Measurements from ENCODE around the gene U2SURP. TPM values are rescaled to one million over a fixed set of nuclear protein-coding genes. Genes with fewer than 3 reads are reported as not detected.

U2SURP gene
- total RNA-seq, 2 experiments from 2014 or later, result 123 to 124 TPM

DNA sequence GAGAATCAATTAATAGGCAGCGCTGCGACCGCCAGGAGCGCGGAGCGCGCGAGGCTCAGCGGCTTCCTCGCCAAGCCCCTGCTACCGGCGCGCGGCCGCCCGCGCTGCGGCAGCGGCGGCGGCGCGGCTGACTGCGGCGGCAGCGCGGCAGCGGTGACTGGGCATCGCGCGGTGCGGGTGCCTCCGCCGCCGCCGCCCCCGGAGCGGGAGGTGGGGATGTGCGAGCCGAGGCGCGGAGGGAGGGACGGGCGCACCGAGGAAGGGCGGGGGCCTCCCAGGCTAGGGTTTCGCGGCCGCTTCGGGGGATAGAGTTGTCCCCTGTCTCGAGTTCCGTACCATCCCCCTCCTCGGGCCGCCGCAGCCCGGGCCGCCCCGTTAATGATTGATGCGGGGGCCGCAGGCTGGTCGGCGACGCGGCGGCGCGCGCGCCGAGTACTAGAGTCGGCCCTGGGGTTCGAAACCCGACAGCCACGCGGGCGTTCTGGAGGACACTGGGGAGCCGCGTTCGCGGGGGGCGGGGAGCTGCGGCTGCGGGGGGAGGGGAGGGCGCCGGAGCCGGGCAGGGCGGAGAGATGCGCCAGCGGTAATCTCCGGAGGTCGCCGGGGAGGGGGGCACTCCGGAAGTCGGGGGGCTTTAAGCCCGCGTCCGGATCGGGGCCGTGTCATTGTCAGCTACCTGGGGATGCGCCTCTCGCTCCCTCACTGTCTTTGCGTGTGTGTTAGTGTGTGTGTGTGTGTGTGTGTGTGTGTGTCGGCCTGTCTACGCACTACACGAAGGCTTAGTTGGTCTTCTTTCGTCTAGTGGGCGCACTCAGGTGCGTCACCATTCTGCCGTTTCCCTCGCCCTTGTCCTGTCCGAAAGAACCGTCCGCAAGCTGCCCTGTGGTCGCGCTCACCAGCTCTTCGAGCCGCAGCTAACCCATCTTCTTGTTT, 37.6 kb upstream of the U2SURP start, which contains the start of gene PAQR9:
Gene PAQR9, minus strand, starts transcription at position 159 of the 933 bp plus-strand sequence. CDS start 338 bp downstream, outside the sequence.
- peaks cover 2% of the 10 kb centered on the region for H3K36me3 Mint-ChIP-seq (ENCODE audit: low read depth)
- H3K9me3 Mint-ChIP-seq (ENCODE audit: insufficient read depth), result no peaks in the 10 kb centered on the region
- peak within 1 kb of the TSS; percentile 6 for H3K27ac Mint-ChIP-seq
- peaks cover 65% of the 10 kb centered on the region for H3K27me3 Mint-ChIP-seq (ENCODE audit: low read depth)
- H3K4me1 Mint-ChIP-seq (ENCODE audit: low read depth), result peaks cover 7% of the 10 kb centered on the region
- CTCF ChIA-PET, result no interaction called here
- DNase-seq, result no peak
- POLR2A ChIA-PET, result interaction anchor here (0.6 kb wide), 1 partner anchor 1709 kb away, joined by 3 read pairs; no protein-coding TSS in a partner anchor
- peak within 1 kb of the TSS; percentile 67 for H3K4me3 Mint-ChIP-seq
- ATAC-seq, result peak; percentile 69

DNA sequence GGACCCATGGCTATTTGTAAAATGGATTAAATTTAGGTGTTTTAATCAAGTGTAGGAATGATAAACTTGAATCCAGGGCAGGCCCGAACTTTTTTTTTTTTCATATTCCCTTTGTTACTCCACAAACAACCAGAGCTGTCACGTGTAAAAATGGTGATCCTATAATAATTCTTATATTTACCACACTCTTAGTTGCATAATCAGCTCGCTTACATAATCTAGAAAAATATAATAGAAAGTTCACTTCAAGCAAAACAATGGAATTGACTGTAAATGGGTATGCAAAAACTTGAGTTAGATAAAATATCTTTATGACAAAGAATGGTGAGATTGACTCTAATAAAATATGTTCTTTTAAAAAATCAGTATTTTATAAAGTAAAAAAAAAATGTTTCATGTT, 35.8 kb upstream of the U2SURP start:
- H3K4me1 Mint-ChIP-seq (ENCODE audit: low read depth), result peaks cover 7% of the 10 kb centered on the region
- ChIA-PET POLR2A (no interaction called here), CTCF (interaction anchor here (1.4 kb wide), 1 partner anchor 22 kb away, joined by 3 read pairs; no protein-coding TSS in a partner anchor)
- no peak overlapping the region for H3K4me3 Mint-ChIP-seq
- peaks cover 57% of the 10 kb centered on the region for H3K27me3 Mint-ChIP-seq (ENCODE audit: low read depth)
- ATAC-seq, result no peak
- no peaks in the 10 kb centered on the region for H3K9me3 Mint-ChIP-seq (ENCODE audit: insufficient read depth)
- no peak for DNase-seq
- H3K27ac Mint-ChIP-seq, result no peak overlapping the region
- H3K36me3 Mint-ChIP-seq (ENCODE audit: low read depth), result peaks cover 2% of the 10 kb centered on the region

DNA sequence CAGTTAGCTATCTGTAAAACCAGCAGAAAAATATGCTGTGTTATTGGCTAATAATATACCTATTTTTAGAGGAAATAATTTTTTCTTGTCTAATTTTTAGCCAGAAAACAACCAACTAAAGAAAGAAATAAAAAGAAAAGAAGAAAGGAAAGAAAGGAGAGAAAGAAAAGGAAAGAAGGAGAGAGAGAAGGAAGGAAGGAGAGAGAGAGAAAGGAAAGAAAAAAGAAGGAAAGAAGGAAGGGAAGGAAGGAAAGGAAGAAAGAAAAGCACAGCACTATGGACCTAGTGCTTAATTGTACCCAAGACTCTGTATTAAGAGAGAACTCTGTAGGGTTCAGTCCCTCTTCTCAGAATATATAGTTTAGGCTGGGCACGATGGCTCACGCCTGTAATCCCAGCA, 34.6 kb upstream of the U2SURP start:
- Mint-ChIP-seq H3K4me1 (ENCODE audit: low read depth) (peaks cover 7% of the 10 kb centered on the region), H3K36me3 (ENCODE audit: low read depth) (peaks cover 2% of the 10 kb centered on the region), H3K4me3 (no peak overlapping the region), H3K27ac (no peak overlapping the region), H3K27me3 (ENCODE audit: low read depth) (peaks cover 49% of the 10 kb centered on the region), H3K9me3 (ENCODE audit: insufficient read depth) (no peaks in the 10 kb centered on the region)
- CTCF ChIA-PET, result no interaction called here
- no peak for ATAC-seq
- POLR2A ChIA-PET, result no interaction called here
- no peak for DNase-seq

DNA sequence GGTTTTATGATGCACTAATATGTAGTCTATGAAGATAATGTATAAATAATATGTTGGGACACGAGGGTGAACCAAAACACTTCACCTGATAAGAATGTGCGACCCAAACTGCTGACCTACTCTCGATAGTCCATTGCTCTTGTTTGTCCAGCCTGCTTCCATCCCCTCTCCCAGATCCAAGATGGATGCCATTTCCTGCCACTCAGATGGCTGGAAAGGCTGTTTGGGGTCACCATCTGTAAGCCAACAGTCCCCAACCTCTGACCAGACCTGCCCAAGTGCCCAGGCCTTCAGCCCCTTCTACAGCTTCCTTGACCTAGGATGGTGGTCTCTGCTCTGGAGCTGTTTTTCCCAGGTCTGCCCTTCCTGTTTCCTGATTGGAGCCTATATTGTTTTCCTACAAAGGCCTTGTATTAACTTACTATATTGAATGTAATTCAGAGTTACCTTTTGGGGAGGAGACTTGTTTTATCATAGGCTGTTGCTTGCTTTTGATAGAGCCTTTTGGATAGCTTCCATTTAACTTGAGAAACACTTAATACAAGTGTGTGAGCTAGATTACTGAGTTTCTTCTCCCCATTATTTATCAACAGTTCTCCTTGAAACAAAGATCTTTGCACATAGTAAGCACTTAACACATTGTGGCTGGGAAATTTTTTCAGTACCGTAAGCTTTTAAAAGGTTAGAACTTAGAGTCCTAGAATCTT, 32.9 kb upstream of the U2SURP start:
- CTCF ChIA-PET, result no interaction called here
- peaks cover 43% of the 10 kb centered on the region for H3K27me3 Mint-ChIP-seq (ENCODE audit: low read depth)
- no peak for ATAC-seq

DNA sequence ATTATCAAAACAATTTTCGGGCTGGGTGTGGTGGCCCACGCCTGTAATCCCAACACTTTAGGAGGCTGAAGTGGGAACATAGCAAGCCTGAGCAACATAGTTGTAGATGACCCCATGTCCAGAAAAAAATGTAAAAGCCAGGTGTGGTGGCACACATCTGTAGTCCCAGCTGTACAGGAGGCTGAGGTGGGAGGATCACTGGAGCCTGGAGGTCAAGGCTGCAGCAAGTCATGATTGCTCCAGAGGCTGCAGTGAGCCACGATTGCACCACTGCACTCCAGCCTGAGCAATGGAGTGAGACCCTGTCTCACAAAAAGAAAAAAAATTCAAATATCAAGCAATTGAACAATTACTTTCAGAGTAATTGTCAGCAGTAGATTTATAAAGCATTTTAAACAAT, 29.9 kb upstream of the U2SURP start:
- H3K27me3 Mint-ChIP-seq (ENCODE audit: low read depth), result peaks cover 25% of the 10 kb centered on the region
- no peaks in the 10 kb centered on the region for H3K9me3 Mint-ChIP-seq (ENCODE audit: insufficient read depth)
- DNase-seq (no peak), ATAC-seq (no peak)
- POLR2A ChIA-PET, result interaction anchor here (0.6 kb wide), 1 partner anchor 1199 kb away, joined by 3 read pairs; no protein-coding TSS in a partner anchor
- H3K36me3 Mint-ChIP-seq (ENCODE audit: low read depth), result no peaks in the 10 kb centered on the region
- no peak overlapping the region for H3K27ac Mint-ChIP-seq
- no peaks in the 10 kb centered on the region for H3K4me1 Mint-ChIP-seq (ENCODE audit: low read depth)
- CTCF ChIA-PET, result no interaction called here
- no peak overlapping the region for H3K4me3 Mint-ChIP-seq

More for the DNA sequence above, 32.9 kb upstream of the U2SURP start:
- no peak overlapping the region for H3K27ac Mint-ChIP-seq
- POLR2A ChIA-PET, result no interaction called here
- no peaks in the 10 kb centered on the region for H3K36me3 Mint-ChIP-seq (ENCODE audit: low read depth)
- no peaks in the 10 kb centered on the region for H3K9me3 Mint-ChIP-seq (ENCODE audit: insufficient read depth)
- no peak for DNase-seq
- H3K4me3 Mint-ChIP-seq, result no peak overlapping the region
- no peaks in the 10 kb centered on the region for H3K4me1 Mint-ChIP-seq (ENCODE audit: low read depth)

DNA sequence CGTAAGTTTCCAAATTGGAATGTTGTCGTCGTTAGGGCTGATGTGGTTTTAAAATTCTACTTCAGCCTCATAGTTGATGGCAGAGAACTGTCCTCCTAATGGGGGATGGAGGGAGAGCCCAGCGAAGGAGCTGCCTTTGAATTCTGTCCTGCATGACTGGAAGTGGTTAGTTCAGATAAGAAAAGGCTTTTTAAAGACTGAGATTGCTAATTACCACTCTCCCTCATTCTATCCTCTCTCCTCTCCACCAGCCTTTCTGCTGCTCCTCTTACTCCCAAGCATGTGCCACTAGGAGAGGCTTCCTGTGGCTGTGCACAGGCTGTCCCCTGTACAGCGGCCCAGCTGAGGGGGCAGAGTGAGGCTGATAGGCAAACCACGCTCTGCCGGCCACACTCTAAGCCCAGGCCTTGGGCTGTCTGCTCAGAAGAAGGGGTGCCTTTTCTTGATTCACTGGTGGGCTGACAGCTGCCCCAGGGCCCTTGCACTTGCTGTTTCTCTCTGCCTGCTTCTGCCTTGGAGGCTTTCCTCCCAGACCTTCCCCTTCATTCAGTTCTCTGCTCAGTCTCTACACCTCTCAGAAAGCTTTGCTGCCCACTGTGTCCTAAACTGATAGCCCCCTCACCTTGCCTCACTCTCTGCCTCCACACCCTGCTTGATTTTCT, 29.1 kb upstream of the U2SURP start:
- no peaks in the 10 kb centered on the region for H3K4me1 Mint-ChIP-seq (ENCODE audit: low read depth)
- CTCF ChIA-PET, result no interaction called here
- no peaks in the 10 kb centered on the region for H3K9me3 Mint-ChIP-seq (ENCODE audit: insufficient read depth)
- POLR2A ChIA-PET, result no interaction called here
- H3K27ac Mint-ChIP-seq, result no peak overlapping the region
- peaks cover 26% of the 10 kb centered on the region for H3K27me3 Mint-ChIP-seq (ENCODE audit: low read depth)
- DNase-seq, result no peak
- no peak overlapping the region for H3K4me3 Mint-ChIP-seq
- ATAC-seq, result no peak
- no peaks in the 10 kb centered on the region for H3K36me3 Mint-ChIP-seq (ENCODE audit: low read depth)

DNA sequence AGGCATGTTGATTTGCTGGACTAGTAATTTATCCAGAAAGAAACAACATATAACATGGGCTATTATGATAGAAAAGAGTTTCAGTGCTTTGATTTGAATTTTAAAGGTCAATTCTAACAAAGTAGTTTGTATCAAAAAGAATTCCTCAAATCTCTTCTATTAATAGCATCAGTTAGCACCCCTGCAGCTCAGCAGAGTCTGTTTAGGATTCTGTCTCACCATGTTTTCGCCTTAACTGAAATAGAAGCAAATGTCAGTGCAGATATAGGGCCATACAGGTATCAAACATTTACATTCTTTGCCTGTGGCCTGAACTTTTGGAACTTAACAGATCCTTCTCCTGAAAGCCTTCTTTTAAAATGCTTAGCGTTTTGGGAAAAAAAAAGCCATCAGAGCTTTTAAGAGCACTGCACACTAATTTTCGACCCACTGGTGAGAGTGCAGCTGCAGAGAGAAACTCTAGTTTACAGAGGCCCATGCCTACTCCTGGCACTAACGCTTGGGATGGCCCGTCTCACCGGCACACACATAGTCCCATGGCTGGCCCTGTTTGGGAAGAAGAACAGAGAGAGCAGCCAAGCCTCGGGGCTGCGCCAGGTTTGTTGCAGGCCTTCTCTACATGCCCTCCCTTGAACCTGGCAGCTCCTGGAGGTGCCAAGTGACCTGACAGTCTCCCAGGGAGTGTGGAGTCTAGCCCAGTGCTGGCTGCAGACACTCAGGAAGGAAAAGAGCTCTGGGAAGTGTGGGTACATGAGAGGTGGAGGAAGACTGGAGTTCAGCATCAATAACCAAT, 28.0 kb upstream of the U2SURP start:
- POLR2A ChIA-PET, result no interaction called here
- ATAC-seq, result no peak

DNA sequence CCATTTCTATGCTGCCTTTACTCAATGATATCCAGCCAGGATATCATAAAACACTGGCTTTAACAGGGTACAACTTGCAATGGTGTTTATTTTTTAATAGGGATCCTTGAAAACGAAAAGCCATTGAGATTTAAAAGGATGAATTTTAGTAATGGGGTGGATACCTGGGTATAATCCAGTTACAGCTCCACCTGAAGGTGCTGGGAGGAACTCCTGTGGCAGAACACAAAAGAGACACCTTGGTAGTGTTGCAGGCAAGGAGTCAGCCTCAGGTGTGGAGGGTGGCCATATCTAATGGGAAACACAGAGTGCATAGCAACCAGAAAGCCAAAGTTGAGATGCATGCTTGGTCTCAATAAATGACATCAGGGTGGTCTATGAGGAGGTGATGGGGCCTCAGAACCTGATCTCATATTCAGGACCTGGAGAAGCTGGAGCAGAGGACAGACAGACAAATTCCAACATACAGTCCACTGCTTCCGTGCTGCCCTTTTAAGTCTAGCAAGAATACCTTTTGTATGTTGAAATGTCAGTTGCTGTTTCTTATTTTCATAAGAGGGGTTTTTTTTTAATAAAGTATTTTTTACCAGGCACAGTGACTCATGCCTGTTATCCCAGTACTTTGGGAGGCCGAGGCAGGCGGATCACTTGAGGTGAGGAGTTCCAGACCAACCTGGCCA, 25.9 kb upstream of the U2SURP start:
- no peak overlapping the region for H3K4me3 Mint-ChIP-seq
- no peaks in the 10 kb centered on the region for H3K4me1 Mint-ChIP-seq (ENCODE audit: low read depth)
- no peak overlapping the region for H3K27ac Mint-ChIP-seq
- H3K27me3 Mint-ChIP-seq (ENCODE audit: low read depth), result peaks cover 25% of the 10 kb centered on the region
- DNase-seq (no peak), ATAC-seq (no peak)
- no peaks in the 10 kb centered on the region for H3K36me3 Mint-ChIP-seq (ENCODE audit: low read depth)
- POLR2A ChIA-PET, result no interaction called here
- CTCF ChIA-PET, result interaction anchor here (0.9 kb wide), 1 partner anchor 146 kb away, joined by 3 read pairs; no protein-coding TSS in a partner anchor
- H3K9me3 Mint-ChIP-seq (ENCODE audit: insufficient read depth), result no peaks in the 10 kb centered on the region

More for the DNA sequence above, 28.0 kb upstream of the U2SURP start:
- no peak for DNase-seq
- H3K36me3 Mint-ChIP-seq (ENCODE audit: low read depth), result no peaks in the 10 kb centered on the region
- no peaks in the 10 kb centered on the region for H3K4me1 Mint-ChIP-seq (ENCODE audit: low read depth)
- peaks cover 20% of the 10 kb centered on the region for H3K27me3 Mint-ChIP-seq (ENCODE audit: low read depth)
- H3K27ac Mint-ChIP-seq, result no peak overlapping the region
- H3K4me3 Mint-ChIP-seq, result no peak overlapping the region
- H3K9me3 Mint-ChIP-seq (ENCODE audit: insufficient read depth), result no peaks in the 10 kb centered on the region
- CTCF ChIA-PET, result no interaction called here

DNA sequence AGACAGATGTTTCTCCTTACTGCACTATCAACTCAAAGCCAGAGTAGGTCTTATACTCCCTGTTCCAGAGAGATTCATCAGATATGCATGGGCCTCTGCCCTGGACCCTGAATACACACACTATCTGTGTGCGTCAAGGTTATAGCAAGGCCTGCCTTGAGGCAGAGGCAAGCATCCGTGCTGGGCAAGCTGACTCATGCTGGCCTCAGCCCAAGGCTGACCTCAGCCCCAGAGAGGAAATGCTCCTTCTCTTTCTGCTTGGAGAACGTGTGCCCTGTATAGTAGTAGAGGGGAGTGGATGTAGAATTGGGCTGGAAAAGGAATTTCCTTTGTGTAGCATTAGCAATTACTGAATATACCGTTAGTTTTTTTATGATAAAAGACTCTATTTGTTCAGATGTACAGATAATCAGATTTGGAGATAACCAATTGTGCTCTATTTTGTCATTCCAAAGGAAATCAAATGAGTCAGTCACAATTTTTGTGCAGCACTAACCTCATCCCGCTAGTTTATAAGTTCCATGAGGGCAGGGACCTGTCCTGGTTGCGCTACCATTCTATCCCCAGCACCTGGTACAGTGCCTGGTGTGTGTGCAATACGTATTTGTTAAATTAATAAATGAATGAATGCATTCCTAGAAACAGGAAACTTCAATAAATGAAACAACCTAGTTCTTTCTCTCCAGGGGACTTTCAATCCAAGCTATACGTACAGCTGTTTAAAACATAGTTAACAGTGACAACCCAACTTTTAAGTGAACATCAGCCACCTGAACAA, 24.6 kb upstream of the U2SURP start:
- no peaks in the 10 kb centered on the region for H3K9me3 Mint-ChIP-seq (ENCODE audit: insufficient read depth)
- no peaks in the 10 kb centered on the region for H3K36me3 Mint-ChIP-seq (ENCODE audit: low read depth)
- no peaks in the 10 kb centered on the region for H3K4me1 Mint-ChIP-seq (ENCODE audit: low read depth)
- ATAC-seq, result no peak
- no peak overlapping the region for H3K27ac Mint-ChIP-seq
- ChIA-PET CTCF (interaction anchor here (1.0 kb wide), 1 partner anchor 76 kb away, joined by 3 read pairs; no protein-coding TSS in a partner anchor), POLR2A (no interaction called here)
- H3K4me3 Mint-ChIP-seq, result no peak overlapping the region
- DNase-seq, result no peak
- H3K27me3 Mint-ChIP-seq (ENCODE audit: low read depth), result peaks cover 23% of the 10 kb centered on the region

DNA sequence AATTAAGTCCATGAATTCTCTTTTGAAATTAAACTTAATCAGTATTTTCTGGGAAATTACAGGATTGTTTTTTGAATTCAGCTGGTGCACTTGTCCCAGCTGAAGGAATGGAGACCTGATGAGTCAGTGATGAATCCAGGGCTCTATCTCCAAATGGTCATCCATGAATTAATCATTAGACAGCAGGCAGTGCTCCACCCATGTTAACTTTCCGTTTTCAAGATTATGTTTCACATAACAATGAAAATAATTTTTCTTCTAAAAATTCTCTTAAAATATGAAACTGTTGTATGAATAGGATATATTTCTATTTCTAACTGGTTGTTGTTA, 24.0 kb upstream of the U2SURP start:
- POLR2A ChIA-PET, result no interaction called here
- Mint-ChIP-seq H3K36me3 (ENCODE audit: low read depth) (no peaks in the 10 kb centered on the region), H3K4me1 (ENCODE audit: low read depth) (no peaks in the 10 kb centered on the region), H3K4me3 (no peak overlapping the region), H3K27me3 (ENCODE audit: low read depth) (peaks cover 25% of the 10 kb centered on the region), H3K9me3 (ENCODE audit: insufficient read depth) (no peaks in the 10 kb centered on the region), H3K27ac (no peak overlapping the region)
- DNase-seq (no peak), ATAC-seq (no peak)
- CTCF ChIA-PET, result interaction anchor here (1.0 kb wide), 1 partner anchor 77 kb away, joined by 3 read pairs; no protein-coding TSS in a partner anchor

Data from activated CD8-positive, alpha-beta T cell treated with anti-CD3 and anti-CD28 coated beads, Interleukin-2, amount 10 ng/mL, durations not matched to agents 7 days and 5 days (primary cell).